H1 (cell line): ENCODE data around the gene CAPN10. TPM values are rescaled to one million over a fixed set of nuclear protein-coding genes. Genes with fewer than 3 reads are reported as not detected.

ENCODE experiments used
- CTCF ChIA-PET: fragments of 300-600 bp; sonication (Branson Sonifier 250); formaldehyde crosslinking; loops from one replicate; lab custom pipeline; 2021; ENCODE audit not compliant: partially characterized antibody; lab: Charles Lee
- POLR2A ChIA-PET: fragments of 300-600 bp; sonication (Branson Sonifier 250); formaldehyde crosslinking; loops from one replicate; lab custom pipeline; 2021; ENCODE audit warnings: inconsistent platforms; ENCODE audit not compliant: partially characterized antibody; lab: Charles Lee
- DNase-seq, 2 experiments: peaks; one replicate each; pipeline versions ENCODE4 v3.0.0 to v3.0.0-alpha.2; 2010 to 2022; ENCODE audit warnings: low spot score in 2 of 2, low read depth in 1 of 2, mixed read lengths in 1 of 2
- FAIRE-seq: peaks from 2 replicates; lab custom pipeline; 2011; peaks lifted over from hg19 to GRCh38; lab: Jason Lieb, UNC
- H2AFZ ChIP-seq: 2 replicates; pipeline ENCODE4 v1.8.1; 2012; ENCODE audit warnings: low read length, inconsistent platforms
- H2AK5ac ChIP-seq: 2 replicates; pipeline ENCODE4 v1.6.1; 2013; ENCODE audit warnings: low read depth, low read length
- H2BK120ac ChIP-seq: replicated peaks from 2 replicates; pipeline ENCODE3; 2013; ENCODE audit warnings: low read depth, low read length, inconsistent platforms
- H2BK12ac ChIP-seq: 2 replicates; pipeline ENCODE4 v1.6.1; 2013; ENCODE audit warnings: low read depth, low read length
- H2BK15ac ChIP-seq: 2 replicates; pipeline ENCODE4 v1.6.1; 2013; ENCODE audit warnings: low read length
- H2BK20ac ChIP-seq: 2 replicates; pipeline ENCODE4 v1.6.1; 2013; ENCODE audit warnings: low read length
- H2BK5ac ChIP-seq: 2 replicates; pipeline ENCODE4 v1.6.1; 2013; ENCODE audit warnings: low read depth, low read length
- H3K14ac ChIP-seq: 2 replicates; pipeline ENCODE4 v1.6.1; 2013; ENCODE audit warnings: inconsistent platforms; ENCODE audit not compliant: insufficient read length
- H3K18ac ChIP-seq: 2 replicates; pipeline ENCODE4 v1.6.1; 2013; ENCODE audit warnings: low read length; ENCODE audit errors: extremely low read depth
- H3K23ac ChIP-seq: 2 replicates; pipeline ENCODE4 v1.6.1; 2013; ENCODE audit warnings: inconsistent platforms; ENCODE audit not compliant: insufficient read length
- H3K23me2 ChIP-seq: 2 replicates; pipeline ENCODE4 v1.6.1; 2013; ENCODE audit warnings: low read depth, low read length
- H3K27ac ChIP-seq: 2 replicates; pipeline ENCODE4 v1.6.1; 2011; ENCODE audit warnings: low read depth, low read length, inconsistent platforms
- H3K27me3 ChIP-seq, 4 experiments: replicated peaks in 1 of 4; 1 replicate in 1 of 4; 2 replicates in 3 of 4; pipeline versions ENCODE4 v1.6.1 to v1.8.1; 2011 to 2013; ENCODE audit warnings: low read length in 3 of 4, mild to moderate bottlenecking in 3 of 4, inconsistent platforms in 2 of 4, mixed read lengths in 2 of 4, moderate library complexity in 1 of 4; ENCODE audit not compliant: control insufficient read depth in 3 of 4, insufficient read depth in 3 of 4; ENCODE audit errors: extremely low read depth in 1 of 4
- H3K36me3 ChIP-seq, 4 experiments: 2 replicates each; pipeline versions ENCODE4 v1.6.1 to v1.8.1; 2011 to 2013; ENCODE audit warnings: mild to moderate bottlenecking in 4 of 4, low read length in 3 of 4, moderate library complexity in 2 of 4, control low read depth in 1 of 4, inconsistent platforms in 1 of 4; ENCODE audit not compliant: insufficient read depth in 4 of 4, control insufficient read depth in 2 of 4
- H3K4ac ChIP-seq: replicated peaks from 2 replicates; pipeline ENCODE3; 2013; ENCODE audit warnings: low read length, low read depth, mixed read lengths, inconsistent platforms; ENCODE audit not compliant: insufficient read length
- H3K4me1 ChIP-seq, 4 experiments: replicated peaks in 1 of 4; 1 replicate in 1 of 4; 2 replicates in 3 of 4; pipeline versions ENCODE4 v1.6.1 to v1.8.1; 2011 to 2013; ENCODE audit warnings: low read length in 3 of 4, inconsistent platforms in 2 of 4, mixed read lengths in 1 of 4; ENCODE audit not compliant: insufficient read depth in 4 of 4, control insufficient read depth in 3 of 4
- H3K4me2 ChIP-seq, 2 experiments: 2 replicates each; pipeline versions ENCODE4 v1.6.1 to v1.8.1; 2011 to 2013; ENCODE audit warnings: low read depth in 2 of 2, low read length in 2 of 2, control low read depth in 1 of 2, inconsistent platforms in 1 of 2, mild to moderate bottlenecking in 1 of 2; ENCODE audit not compliant: insufficient read depth in 1 of 2
- H3K4me3 ChIP-seq, 4 experiments: fragments of 200-600, 300-600 bp in 1 of 4; sonication (generic), shearing (Covaris generic), sonication (Bioruptor Twin) in 1 of 4; 2 replicates each; pipeline versions ENCODE4 v1.5.1 to v1.8.1; 2011 to 2016; ENCODE audit warnings: low read length in 4 of 4, low read depth in 3 of 4, control low read depth in 2 of 4, inconsistent platforms in 2 of 4, mild to moderate bottlenecking in 2 of 4, mixed read lengths in 1 of 4, moderate library complexity in 1 of 4; ENCODE audit not compliant: insufficient read depth in 2 of 4; ENCODE audit errors: extremely low read depth in 1 of 4
- H3K56ac ChIP-seq: replicated peaks from 2 replicates; pipeline ENCODE3; 2013; ENCODE audit warnings: low read depth, mild to moderate bottlenecking, mixed read lengths, low read length, inconsistent platforms; ENCODE audit not compliant: insufficient read length
- H3K79me1 ChIP-seq: 2 replicates; pipeline ENCODE4 v1.6.1; 2013; ENCODE audit warnings: low read depth, low read length, control low read depth
- H3K79me2 ChIP-seq, 2 experiments: 2 replicates each; pipeline versions ENCODE4 v1.6.1 to v1.8.1; 2012 to 2013; ENCODE audit warnings: low read length in 2 of 2, mild to moderate bottlenecking in 2 of 2, inconsistent platforms in 1 of 2; ENCODE audit not compliant: insufficient read depth in 2 of 2, control insufficient read depth in 1 of 2
- H3K9ac ChIP-seq, 4 experiments: replicated peaks in 1 of 4; 1 replicate in 1 of 4; 2 replicates in 3 of 4; pipeline versions ENCODE4 v1.6.1 to v1.8.1; 2011 to 2013; ENCODE audit warnings: low read depth in 3 of 4, low read length in 3 of 4, control low read depth in 2 of 4, mild to moderate bottlenecking in 2 of 4, moderate library complexity in 2 of 4, inconsistent platforms in 1 of 4; ENCODE audit errors: extremely low read depth in 1 of 4
- H3K9me3 ChIP-seq, 2 experiments: 2 replicates each; pipeline versions ENCODE4 v1.6.1 to v1.8.1; 2012 to 2013; ENCODE audit warnings: mild to moderate bottlenecking in 2 of 2, moderate library complexity in 2 of 2, control low read depth in 1 of 2, inconsistent platforms in 1 of 2, low read depth in 1 of 2, low read length in 1 of 2, mixed read lengths in 1 of 2; ENCODE audit not compliant: insufficient read depth in 2 of 2
- H4K20me1 ChIP-seq, 2 experiments: replicated peaks in 1 of 2; 2 replicates each; pipeline versions ENCODE3 to v1.8.1; 2011 to 2013; ENCODE audit warnings: inconsistent platforms in 2 of 2, low read length in 2 of 2, mild to moderate bottlenecking in 1 of 2; ENCODE audit not compliant: insufficient read depth in 2 of 2, control insufficient read depth in 1 of 2
- H4K5ac ChIP-seq: 2 replicates; pipeline ENCODE4 v1.6.1; 2013; ENCODE audit warnings: low read length, low read depth, mixed read lengths, inconsistent platforms; ENCODE audit not compliant: insufficient read length
- H4K8ac ChIP-seq: 2 replicates; pipeline ENCODE4 v1.8.0; 2013; ENCODE audit warnings: mild to moderate bottlenecking, moderate library complexity, low read length, inconsistent platforms; ENCODE audit not compliant: insufficient read depth; ENCODE audit errors: extremely low read depth
- H4K91ac ChIP-seq: replicated peaks from 2 replicates; pipeline ENCODE3; 2013; ENCODE audit warnings: low read length, mixed read lengths, inconsistent platforms; ENCODE audit not compliant: insufficient read length
- CBX5 ChIP-seq: fragments of 300-800, 300-1000 bp; sonication (generic); IDR thresholded peaks from 2 replicates; pipeline ENCODE4 v1.7.1; 2016; ENCODE audit warnings: antibody characterized with exemption, low read length, low read depth
- GABPA ChIP-seq: IDR thresholded peaks from 2 replicates; pipeline ENCODE4 v1.6.1; 2011; ENCODE audit warnings: mild to moderate bottlenecking, low read length, moderate library complexity, borderline replicate concordance; ENCODE audit not compliant: insufficient read depth
- KDM5A ChIP-seq: fragments of 200-600 bp; IDR thresholded peaks from 2 replicates; pipeline ENCODE4 v1.7.1; 2012; ENCODE audit warnings: mild to moderate bottlenecking, low read length, inconsistent platforms, mixed read lengths
- POU5F1 ChIP-seq: IDR thresholded peaks from 2 replicates; pipeline ENCODE4 v1.6.1; 2011; ENCODE audit warnings: low read depth, mild to moderate bottlenecking, low read length, moderate library complexity
- SIX5 ChIP-seq: IDR thresholded peaks from 2 replicates; pipeline ENCODE4 v1.6.1; 2011; ENCODE audit warnings: mild to moderate bottlenecking, low read depth, low read length
- WGBS, 2 experiments: shearing (Covaris generic) in 1 of 2; methylation state at CpG; one replicate each; pipeline versions ENCODE4 v1.1.6 to v1.1.7; 2013 to 2015; ENCODE audit warnings: low lambda C conversion rate in 2 of 2, mixed read lengths in 2 of 2, inconsistent platforms in 1 of 2, low coverage in 1 of 2, missing lambda C conversion rate in 1 of 2; ENCODE audit not compliant: insufficient replicate concordance in 2 of 2, insufficient coverage in 1 of 2, insufficient read length in 1 of 2; ENCODE audit errors: extremely low coverage in 1 of 2, missing lambda C conversion rate in 1 of 2; 5-methylcytosine and 5-hydroxymethylcytosine counted together
- polyA plus RNA-seq, 7 experiments: library from polyadenylated mRNA; depleted of rRNA in 3 of 7; stranded (reverse) in 5 of 7; unstranded in 2 of 7; fragments of >200 nt in 5 of 7; fragments of 200-250 nt in 2 of 7; gene quantifications; 1 replicate in 5 of 7; 2 replicates in 1 of 7; 4 replicates in 1 of 7; pipeline versions ENCODE4 v1.2.1 to v1.2.3, GENCODE V29; 2011 to 2013; ENCODE audit warnings: missing spikeins in 2 of 7, mixed read lengths in 2 of 7
- total RNA-seq: library from RNA; stranded (reverse); fragmentation: NEBNext Ultra II Directional; extraction: Animal tissue kit (Norgen Biotek cat#: 25700); gene quantifications from 2 replicates; pipeline ENCODE4 v1.2.1, GENCODE V29; 2021
- TF ChIP-seq, protein P1 (sequence below): IDR thresholded peaks from 2 replicates; pipeline ENCODE4 v1.6.1; 2011; ENCODE audit warnings: low read depth, mild to moderate bottlenecking, low read length; ENCODE audit not compliant: insufficient read depth

CAPN10 gene
- total and polyA plus RNA-seq, 2 of the 8 experiments (the other 6 are each of a cell fraction or from before 2014, with no cell fraction given), result 30.7 to 39.8 TPM

DNA sequence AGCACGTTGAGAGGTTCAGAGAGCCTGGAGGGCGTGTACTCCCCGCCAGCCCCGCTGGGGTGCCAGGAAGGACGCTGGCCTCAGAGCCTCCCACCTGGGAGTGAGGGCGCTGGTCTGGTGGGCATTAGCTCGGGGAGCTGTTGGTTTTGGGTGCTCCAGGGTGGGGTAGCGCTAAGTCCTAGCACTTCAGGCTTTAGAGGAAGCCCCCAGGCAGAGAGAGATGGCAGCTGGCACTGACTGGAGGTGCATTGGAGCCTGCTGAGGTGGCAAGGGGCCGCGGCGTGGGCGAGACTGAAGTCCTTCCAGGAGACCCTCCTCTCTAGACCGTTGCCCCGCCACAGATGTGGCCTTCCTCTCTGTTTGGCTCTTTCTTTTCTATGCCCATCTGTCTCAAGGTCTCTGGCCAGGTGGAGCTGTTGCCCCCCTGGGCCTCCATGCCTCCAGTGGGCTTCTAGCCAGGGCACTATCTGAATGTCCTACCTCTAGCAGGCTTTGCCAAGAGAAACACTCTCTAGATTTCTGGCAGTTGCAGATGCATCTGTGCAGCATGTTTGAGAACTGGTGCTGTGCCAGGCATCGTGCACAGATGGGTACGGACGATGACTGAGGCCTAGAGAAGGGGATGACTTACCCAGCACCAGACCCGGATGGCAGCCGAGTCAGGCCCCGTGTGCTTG, 6.6 kb downstream of the CAPN10 start:
- H3K27me3 ChIP-seq, result no peaks in the 10 kb centered on the region
- H3K23me2 ChIP-seq, result no peaks in the 10 kb centered on the region
- H3K27ac ChIP-seq, result no peak overlapping the region
- no peak overlapping the region for H2BK20ac ChIP-seq
- no peak overlapping the region for H3K14ac ChIP-seq
- no peak overlapping the region for H2BK12ac ChIP-seq
- H3K4me1 ChIP-seq, result no peaks in the 10 kb centered on the region; a peak in 1 of 7 replicates
- H2BK120ac ChIP-seq, result no peak overlapping the region
- TF ChIP-seq SIX5 (no peak), GABPA (no peak), POU5F1 (no peak), CBX5 (no peak), KDM5A (no peak)
- TF ChIP-seq, protein P1, sequence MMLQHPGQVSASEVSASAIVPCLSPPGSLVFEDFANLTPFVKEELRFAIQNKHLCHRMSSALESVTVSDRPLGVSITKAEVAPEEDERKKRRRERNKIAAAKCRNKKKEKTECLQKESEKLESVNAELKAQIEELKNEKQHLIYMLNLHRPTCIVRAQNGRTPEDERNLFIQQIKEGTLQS, result no peak
- ChIA-PET CTCF (interaction anchor here (0.6 to 3.5 kb wide), 6 partner anchors 8 to 27 kb away, joined by 3 to 17 read pairs (median 4); no protein-coding TSS in a partner anchor), POLR2A (interaction anchor here (2.1 kb wide), 1 partner anchor 8 kb away, joined by 13 read pairs; the partner anchor contains the start of gene CAPN10)
- no peak overlapping the region for H3K18ac ChIP-seq
- DNase-seq (no peak), FAIRE-seq (no peak)
- no peak overlapping the region for H2AFZ ChIP-seq
- no peak overlapping the region for H4K5ac ChIP-seq
- H3K9ac ChIP-seq, result no peak overlapping the region
- no peak overlapping the region for H4K91ac ChIP-seq
- H4K8ac ChIP-seq, result no peak overlapping the region
- H4K20me1 ChIP-seq, result peaks cover 3 to 24% of the 10 kb centered on the region in 2 experiments
- H3K23ac ChIP-seq, result no peak overlapping the region
- H2BK15ac ChIP-seq, result no peak overlapping the region
- 92% methylated on average over 18 of the region's 20 CpGs; no CpG with 5 or more reads in 1 of the 2 experiments for WGBS, 2 experiments
- no peaks in the 10 kb centered on the region for H3K9me3 ChIP-seq
- no peak overlapping the region for H3K4ac ChIP-seq
- no peak overlapping the region for H3K4me3 ChIP-seq
- H2BK5ac ChIP-seq, result no peak overlapping the region
- H3K79me1 ChIP-seq, result peaks cover 13% of the 10 kb centered on the region
- no peak overlapping the region for H3K56ac ChIP-seq
- H3K36me3 ChIP-seq, result peaks cover 0 to 13% (median 11%) of the 10 kb centered on the region in 4 experiments; a peak in 5 of 8 replicates
- H3K4me2 ChIP-seq, result no peak overlapping the region
- no peak overlapping the region for H2AK5ac ChIP-seq
- H3K79me2 ChIP-seq, result peaks cover 0 to 19% of the 10 kb centered on the region in 2 experiments; a peak in 2 of 4 replicates
